Measurements from ENCODE around the gene LMF1.

DNA sequence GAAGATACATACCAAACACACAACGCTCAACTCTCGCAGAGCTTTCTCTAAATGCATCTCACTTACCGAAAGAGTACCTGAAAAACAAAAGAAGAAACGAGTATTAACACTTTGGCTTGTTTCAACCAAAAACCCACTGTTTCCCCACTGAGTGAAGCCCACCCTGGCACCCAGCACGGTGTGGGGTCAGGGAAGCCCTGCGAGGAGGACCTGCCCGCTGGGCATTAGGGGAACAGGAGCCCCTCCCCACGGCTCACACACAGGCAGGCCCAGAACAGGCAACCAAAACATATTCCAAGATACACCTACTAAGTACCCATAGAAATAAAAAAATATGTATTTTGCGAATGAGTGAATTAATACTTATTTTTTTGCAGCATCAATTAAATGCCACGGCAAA, 36.6 kb downstream of the LMF1 start:
- TF ChIP-seq, protein P1, sequence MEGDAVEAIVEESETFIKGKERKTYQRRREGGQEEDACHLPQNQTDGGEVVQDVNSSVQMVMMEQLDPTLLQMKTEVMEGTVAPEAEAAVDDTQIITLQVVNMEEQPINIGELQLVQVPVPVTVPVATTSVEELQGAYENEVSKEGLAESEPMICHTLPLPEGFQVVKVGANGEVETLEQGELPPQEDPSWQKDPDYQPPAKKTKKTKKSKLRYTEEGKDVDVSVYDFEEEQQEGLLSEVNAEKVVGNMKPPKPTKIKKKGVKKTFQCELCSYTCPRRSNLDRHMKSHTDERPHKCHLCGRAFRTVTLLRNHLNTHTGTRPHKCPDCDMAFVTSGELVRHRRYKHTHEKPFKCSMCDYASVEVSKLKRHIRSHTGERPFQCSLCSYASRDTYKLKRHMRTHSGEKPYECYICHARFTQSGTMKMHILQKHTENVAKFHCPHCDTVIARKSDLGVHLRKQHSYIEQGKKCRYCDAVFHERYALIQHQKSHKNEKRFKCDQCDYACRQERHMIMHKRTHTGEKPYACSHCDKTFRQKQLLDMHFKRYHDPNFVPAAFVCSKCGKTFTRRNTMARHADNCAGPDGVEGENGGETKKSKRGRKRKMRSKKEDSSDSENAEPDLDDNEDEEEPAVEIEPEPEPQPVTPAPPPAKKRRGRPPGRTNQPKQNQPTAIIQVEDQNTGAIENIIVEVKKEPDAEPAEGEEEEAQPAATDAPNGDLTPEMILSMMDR (conservative IDR thresholded peaks at IDR 0.05; ENCODE audit: low read length), result no peak
- TF ChIP-seq EZH2phosphoT487 (IDR thresholded peaks at IDR 0.05; ENCODE audit: borderline replicate concordance, low read depth, low read length), result no peak

Measured in OCI-LY7 (cell line).